GM08714 (cell line): Measurements from ENCODE around the gene HOXA1.

ENCODE experiments used
- H3K4me3 ChIP-seq: fragments of 200-500 bp; sonication (Bioruptor generic); 2 replicates; pipeline ENCODE4 v1.5.1; 2014; ENCODE audit warnings: mild to moderate bottlenecking, low read length, inconsistent platforms
- ZNF274 ChIP-seq: IDR thresholded peaks from 2 replicates; pipeline ENCODE4 v1.6.1; 2012; ENCODE audit warnings: mild to moderate bottlenecking, low read depth, low read length

Gene HOXA1

GRCh38 chr7:27116031-27116961 is 20.5 kb upstream of the HOXA1 start:
- H3K4me3 ChIP-seq, result no peak overlapping the region
- TF ChIP-seq ZNF274, result no peak

GRCh38 chr7:27115221-27116026 is 19.6 kb upstream of the HOXA1 start:
- no peak for TF ChIP-seq ZNF274
- H3K4me3 ChIP-seq, result no peak overlapping the region

- no peak overlapping the region for H3K4me3 ChIP-seq
- TF ChIP-seq ZNF274, result no peak
These were observed 19.1 kb upstream of the HOXA1 start for GRCh38 chr7:27114881-27115220.

GRCh38 chr7:27113991-27114769 is 18.4 kb upstream of the HOXA1 start:
- no peak for TF ChIP-seq ZNF274
- peak overlapping the region; percentile 6; the same call in 1 of the 2 replicates for H3K4me3 ChIP-seq

GRCh38 chr7:27112955-27113949 is 17.5 kb upstream of the HOXA1 start:
- H3K4me3 ChIP-seq, result peak overlapping the region; percentile 23; the same call in 1 of the 2 replicates
- TF ChIP-seq ZNF274, result no peak

- no peak for TF ChIP-seq ZNF274
- H3K4me3 ChIP-seq, result peak overlapping the region; percentile 23; the same call in 1 of the 2 replicates
These were observed 16.6 kb upstream of the HOXA1 start for GRCh38 chr7:27112361-27112760.

- no peak overlapping the region for H3K4me3 ChIP-seq
- no peak for TF ChIP-seq ZNF274
These were observed 16.0 kb upstream of the HOXA1 start for GRCh38 chr7:27111751-27112277.

GRCh38 chr7:27111042-27111750 is 15.4 kb upstream of the HOXA1 start:
- no peak for TF ChIP-seq ZNF274
- H3K4me3 ChIP-seq, result no peak overlapping the region

- no peak for TF ChIP-seq ZNF274
- H3K4me3 ChIP-seq, result no peak overlapping the region
These were observed 14.6 kb upstream of the HOXA1 start for GRCh38 chr7:27110186-27111031.

GRCh38 chr7:27109466-27110185 is 13.8 kb upstream of the HOXA1 start:
- no peak overlapping the region for H3K4me3 ChIP-seq
- TF ChIP-seq ZNF274, result no peak
